Right hindlimb (tissue), 1 donor: ENCODE results near the gene ZNF680.
A peak's percentile ranks its signal among the peaks of the same experiment; 100 is the strongest.
"Not testable (repeated sequence)": the region's sequence is repeated elsewhere in the genome, so short reads cannot be mapped to it uniquely, and the experiment has no call there.

ENCODE experiments used
- DNase-seq: peaks from one replicate; pipeline ENCODE4 v3.0.0-alpha.2; 2018

Gene ZNF680

GRCh38 chr7:64562626-64563278, at the start of gene ZNF680:
Gene ZNF680 (minus strand): TSS chr7:64563071. CDS start chr7:64562954, 117 bp downstream.
- DNase-seq: peak; percentile 97

GRCh38 chr7:64612452-64612851, 49.6 kb upstream of the ZNF680 start:
- no peak for DNase-seq

- DNase-seq: no peak
These were observed 48.8 kb upstream of the ZNF680 start for GRCh38 chr7:64611717-64612116.

DNA sequence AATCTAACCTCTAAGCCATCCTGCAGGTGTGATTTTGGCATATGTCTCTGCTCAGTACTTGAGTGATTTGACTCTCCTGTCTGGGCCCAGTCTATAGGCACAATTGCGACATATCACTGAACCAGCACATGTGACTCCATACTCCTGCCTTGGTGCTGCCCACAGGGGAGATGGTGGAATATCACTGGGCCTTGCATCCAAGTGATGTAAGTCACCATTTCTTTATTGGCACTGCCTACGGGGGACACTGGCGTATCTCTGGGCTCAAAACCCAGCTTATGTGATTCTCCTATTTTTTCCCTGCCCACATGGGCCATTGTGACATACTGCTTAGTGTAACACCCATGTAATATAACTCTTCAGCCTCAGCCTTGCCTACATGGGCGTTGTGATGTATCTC, 48.1 kb upstream of the ZNF680 start:
- no peak for DNase-seq

DNA sequence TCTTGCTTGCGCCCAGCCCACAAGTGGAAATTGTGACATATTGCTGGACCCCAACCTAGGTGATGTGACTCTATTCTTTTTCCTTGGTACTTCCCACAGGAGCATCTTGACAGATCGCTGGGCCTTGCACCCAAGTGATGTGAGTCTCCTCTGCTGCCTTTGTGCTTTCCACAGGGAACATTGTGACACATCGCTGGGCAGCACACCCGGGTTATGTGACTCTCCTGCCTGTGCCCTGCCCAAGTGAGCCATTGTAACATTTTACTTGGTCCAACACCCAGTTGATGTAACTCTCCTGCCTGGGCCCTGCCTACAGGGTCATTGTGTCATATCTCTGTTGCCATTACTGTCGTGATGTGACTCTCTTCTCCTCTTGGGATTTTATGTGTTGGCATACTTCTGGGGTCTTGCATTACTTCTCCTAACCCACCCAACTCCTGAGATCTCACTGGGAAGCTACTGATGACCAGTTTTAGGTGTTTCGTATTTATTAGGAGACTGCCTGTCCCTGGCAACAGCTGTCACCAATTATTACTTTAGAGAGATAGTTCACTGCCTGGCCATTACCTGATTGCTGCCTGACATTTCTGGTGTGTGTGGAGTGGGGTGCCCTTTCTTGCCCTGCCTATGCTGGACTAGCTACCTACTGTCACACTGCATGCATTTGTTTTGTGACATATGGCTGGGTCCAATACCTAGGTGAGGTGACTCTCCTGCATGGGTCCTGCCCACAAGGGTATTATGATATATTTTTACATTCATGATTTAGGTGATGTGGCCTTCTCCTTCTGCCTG, 45.4 kb upstream of the ZNF680 start:
- DNase-seq: no peak

DNA sequence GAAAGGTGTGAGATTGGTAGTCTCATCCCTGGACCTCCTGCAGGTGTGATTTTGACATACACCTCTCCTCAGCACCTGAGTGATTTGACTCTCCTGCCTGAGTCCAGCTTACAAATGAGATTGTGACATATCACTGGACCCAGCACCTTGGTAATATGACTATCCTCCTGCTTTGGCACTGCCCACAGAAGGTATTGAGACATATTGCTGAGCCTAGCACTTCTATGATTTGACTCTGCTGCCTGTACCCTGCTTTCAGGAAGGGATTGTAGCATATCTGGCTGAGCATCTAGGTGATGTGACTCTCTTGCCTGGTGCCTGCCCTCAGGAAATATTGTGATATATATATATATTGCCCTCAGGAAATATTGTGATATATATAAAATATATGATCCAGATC, 43.5 kb upstream of the ZNF680 start:
- DNase-seq: no peak

- no peak for DNase-seq
These were observed 40.4 kb upstream of the ZNF680 start for GRCh38 chr7:64603271-64603670.

GRCh38 chr7:64602518-64602917, 39.6 kb upstream of the ZNF680 start:
- no peak for DNase-seq

DNA sequence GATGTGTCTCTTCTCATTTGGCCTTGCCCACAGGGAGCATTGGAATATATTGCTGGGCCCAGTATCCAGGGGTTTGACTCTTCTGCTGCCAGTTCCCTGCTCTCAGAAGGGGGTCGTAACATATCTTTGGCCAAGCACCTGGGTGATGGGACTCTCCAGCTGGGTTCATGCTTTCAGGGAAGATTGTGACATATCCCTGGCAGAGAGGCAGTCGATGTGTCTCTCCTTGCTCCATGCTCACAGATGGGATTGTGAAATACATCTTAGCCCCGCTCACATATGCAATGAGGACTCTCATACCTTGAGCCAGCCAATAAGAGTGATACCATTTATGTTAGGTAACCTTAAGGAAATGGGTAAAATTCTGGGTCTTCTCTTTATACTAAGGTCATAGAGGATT, 39.2 kb upstream of the ZNF680 start:
- DNase-seq: no peak

DNA sequence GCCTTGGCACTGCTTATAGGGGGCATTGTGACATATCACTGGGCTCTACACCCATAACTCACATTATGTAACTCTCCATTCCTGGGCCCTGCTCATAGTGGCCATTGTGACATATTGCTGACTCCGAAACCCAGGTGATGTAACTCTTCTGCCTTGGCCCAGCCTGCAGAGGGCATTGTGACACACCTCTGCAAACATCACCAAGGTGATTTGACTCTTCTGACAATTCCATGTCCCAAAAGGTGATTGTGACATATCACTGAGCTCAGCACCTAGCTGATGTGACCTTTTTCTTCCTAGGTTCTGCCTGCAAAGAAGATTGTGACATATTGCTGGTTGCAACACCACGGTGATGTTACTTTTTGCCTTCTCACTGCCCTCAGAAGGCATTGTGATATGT, 36.5 kb upstream of the ZNF680 start:
- no peak for DNase-seq

GRCh38 chr7:64590971-64591370, 28.1 kb upstream of the ZNF680 start:
- no peak for DNase-seq

DNA sequence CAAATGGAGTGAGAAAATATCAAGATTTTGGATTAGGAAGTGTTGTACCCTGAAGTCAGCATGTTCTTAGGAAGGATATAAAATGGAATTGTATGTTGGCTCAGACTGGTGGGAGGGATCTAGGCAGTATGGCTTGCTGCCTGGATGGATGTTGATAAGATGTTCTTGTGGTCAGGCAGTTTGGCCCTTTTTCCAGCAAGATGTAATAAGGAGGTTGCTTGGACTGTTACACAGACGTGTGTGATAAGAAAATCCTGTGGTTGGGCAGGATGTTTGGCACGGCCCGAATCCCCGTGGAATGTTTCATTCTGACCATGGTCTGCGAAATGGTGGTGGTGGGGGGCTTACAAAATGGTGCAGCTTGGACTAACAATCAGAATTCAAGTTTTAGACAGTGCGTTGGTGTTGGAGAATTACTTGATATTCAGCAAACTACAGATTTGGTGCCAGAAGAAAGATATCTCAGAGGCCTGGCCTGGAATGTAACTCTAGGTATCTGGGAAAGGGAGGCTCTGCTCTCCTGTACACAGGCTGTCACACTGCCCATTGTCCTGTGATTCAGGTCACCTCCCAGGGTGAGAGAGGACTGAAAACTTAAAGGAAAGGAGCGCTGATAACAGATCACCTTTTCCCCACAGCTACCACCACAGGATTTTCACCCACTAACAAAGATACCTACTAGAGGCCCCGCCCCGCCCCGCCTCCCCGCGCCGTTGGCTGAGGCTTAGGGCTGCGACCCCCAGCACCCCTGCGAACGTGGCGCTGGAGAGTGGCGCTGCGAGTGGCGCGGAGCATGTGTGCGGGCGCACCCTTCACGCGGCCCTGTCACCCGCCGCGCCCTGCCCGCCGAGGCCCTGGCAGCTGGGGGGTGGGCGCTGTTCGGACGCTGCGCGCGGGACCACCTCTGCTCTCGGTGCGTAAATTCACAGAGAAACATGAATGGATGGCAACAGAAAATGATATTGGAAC, 19.3 kb upstream of the ZNF680 start:
- DNase-seq: no peak

GRCh38 chr7:64581391-64581790, 18.5 kb upstream of the ZNF680 start:
- DNase-seq: no peak

GRCh38 chr7:64574540-64575099, 11.7 kb upstream of the ZNF680 start:
- DNase-seq: peak; percentile 84

GRCh38 chr7:64570284-64570605, 7.4 kb upstream of the ZNF680 start:
- not testable (repeated sequence) for DNase-seq

GRCh38 chr7:64569372-64570283, 6.8 kb upstream of the ZNF680 start:
- peak; percentile 39 for DNase-seq

- no peak for DNase-seq
These were observed 630 bp downstream of the ZNF680 start for GRCh38 chr7:64562256-64562625.

DNA sequence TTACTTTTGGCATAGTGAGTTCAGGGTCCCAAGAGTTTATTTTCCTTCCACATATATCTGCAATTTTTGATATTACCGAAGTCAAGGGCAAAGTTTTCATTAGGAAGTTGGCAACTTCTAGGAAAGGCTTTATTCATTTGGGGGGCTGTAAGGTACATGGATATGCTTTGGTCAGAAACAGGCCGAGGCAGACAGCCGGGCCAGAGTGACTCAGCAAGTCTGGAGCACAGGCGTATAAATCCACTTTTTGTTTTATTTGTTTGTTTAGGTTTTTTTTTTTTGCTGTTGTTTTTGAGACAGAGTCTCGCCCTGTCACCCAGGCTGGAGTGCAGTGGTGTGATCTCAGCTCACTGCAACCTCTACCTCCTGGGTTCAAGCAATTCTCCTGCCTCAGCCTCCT, 3.7 kb downstream of the ZNF680 start:
- no peak for DNase-seq

DNA sequence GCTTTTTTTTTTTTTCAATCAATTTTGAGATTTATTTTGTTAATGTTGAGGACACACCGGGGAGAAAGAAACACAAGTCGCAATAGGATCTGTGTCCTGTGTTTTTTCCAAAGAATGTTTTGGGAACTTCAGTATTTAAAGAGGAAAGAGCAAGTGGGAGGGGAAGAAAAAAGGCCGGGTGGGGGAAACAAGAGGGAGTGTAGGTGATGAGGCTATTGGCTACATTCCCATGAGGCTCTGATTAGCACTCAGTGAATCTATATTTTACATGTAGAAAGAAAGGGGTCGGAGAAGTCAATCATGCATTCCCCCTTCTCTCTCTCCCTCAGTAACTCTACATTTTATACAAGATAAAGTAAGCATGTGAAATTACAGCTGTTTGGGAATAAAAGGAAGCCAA, 4.1 kb downstream of the ZNF680 start:
- no peak for DNase-seq

DNA sequence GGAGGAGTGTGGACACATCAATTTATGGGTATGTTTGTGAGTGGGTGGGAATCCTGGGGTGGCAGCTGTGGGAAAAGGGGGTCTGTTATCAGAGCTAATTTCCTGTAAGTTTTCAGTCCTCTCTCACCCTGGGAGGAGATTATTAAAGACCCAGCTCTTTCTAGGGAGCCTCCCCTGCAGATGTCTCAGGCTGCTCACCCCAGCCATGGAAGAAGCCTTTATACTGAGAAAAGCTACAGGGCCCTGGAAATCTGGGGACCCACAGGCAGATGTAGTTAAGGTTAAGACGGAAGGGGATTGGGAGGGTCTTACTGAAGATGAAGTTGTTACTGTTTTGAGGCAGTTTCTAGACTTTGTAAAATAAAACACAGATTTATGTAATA, 4.6 kb downstream of the ZNF680 start:
- no peak for DNase-seq

- DNase-seq: no peak
These were observed 5.1 kb downstream of the ZNF680 start for GRCh38 chr7:64557601-64558322.
